Astrocyte (in vitro differentiated cells and primary cell): ENCODE results near the gene TPD52L1. TPM values are rescaled to one million over a fixed set of nuclear protein-coding genes. Genes with fewer than 3 reads are reported as not detected.

ENCODE experiments used
- DNase-seq: peaks from one replicate; pipeline ENCODE4 v3.0.0-alpha.2; 2010; ENCODE audit warnings: low read depth
- FAIRE-seq: peaks from 2 replicates; lab custom pipeline; 2011; peaks lifted over from hg19 to GRCh38; lab: Jason Lieb, UNC
- H2AFZ ChIP-seq: 2 replicates; pipeline ENCODE4 v1.6.0; 2012; ENCODE audit warnings: low read depth, low read length, inconsistent platforms
- H3K27ac ChIP-seq: 2 replicates; pipeline ENCODE4 v1.5.1; 2011; ENCODE audit warnings: low read depth, low read length, inconsistent platforms
- H3K27me3 ChIP-seq: 2 replicates; pipeline ENCODE4 v1.6.0; 2011; ENCODE audit warnings: low read length, inconsistent platforms; ENCODE audit not compliant: insufficient read depth
- H3K36me3 ChIP-seq: 2 replicates; pipeline ENCODE4 v1.5.1; 2011; ENCODE audit warnings: low read length, inconsistent platforms; ENCODE audit not compliant: insufficient read depth
- H3K4me1 ChIP-seq: 2 replicates; pipeline ENCODE4 v1.5.1; 2011; ENCODE audit warnings: low read length, inconsistent platforms; ENCODE audit not compliant: insufficient read depth
- H3K4me2 ChIP-seq: 2 replicates; pipeline ENCODE4 v1.6.0; 2012; ENCODE audit warnings: low read length, inconsistent platforms
- H3K4me3 ChIP-seq: 2 replicates; pipeline ENCODE4 v1.5.1; 2011; ENCODE audit warnings: low read depth, mild to moderate bottlenecking, low read length, inconsistent platforms; ENCODE audit not compliant: insufficient read depth
- H3K79me2 ChIP-seq: 2 replicates; pipeline ENCODE4 v1.6.0; 2012; ENCODE audit warnings: mild to moderate bottlenecking, low read length, inconsistent platforms; ENCODE audit not compliant: insufficient read depth
- H3K9ac ChIP-seq: 2 replicates; pipeline ENCODE4 v1.6.0; 2012; ENCODE audit warnings: mild to moderate bottlenecking, low read length, inconsistent platforms
- H3K9me3 ChIP-seq: 2 replicates; pipeline ENCODE4 v1.5.1; 2012; ENCODE audit warnings: low read depth, mild to moderate bottlenecking, low read length, inconsistent platforms; ENCODE audit not compliant: insufficient read depth
- H4K20me1 ChIP-seq: 2 replicates; pipeline ENCODE4 v1.6.0; 2012; ENCODE audit warnings: low read length, inconsistent platforms; ENCODE audit not compliant: insufficient read depth
- H3K27ac Mint-ChIP-seq: one replicate; pipeline ENCODE4 v1.8.0; 2021; ENCODE audit warnings: mild to moderate bottlenecking, mixed read lengths; ENCODE audit not compliant: unreplicated experiment
- H3K27me3 Mint-ChIP-seq: one replicate; pipeline ENCODE4 v1.8.0; 2021; ENCODE audit warnings: low read depth, mixed read lengths; ENCODE audit not compliant: unreplicated experiment
- H3K36me3 Mint-ChIP-seq: one replicate; pipeline ENCODE4 v1.8.0; 2021; ENCODE audit warnings: low read depth, mixed read lengths; ENCODE audit not compliant: unreplicated experiment
- H3K4me1 Mint-ChIP-seq: one replicate; pipeline ENCODE4 v1.8.0; 2021; ENCODE audit warnings: low read depth, mixed read lengths; ENCODE audit not compliant: unreplicated experiment
- H3K4me3 Mint-ChIP-seq: one replicate; pipeline ENCODE4 v1.8.0; 2021; ENCODE audit warnings: mild to moderate bottlenecking, moderate library complexity, mixed read lengths; ENCODE audit not compliant: unreplicated experiment
- H3K9me3 Mint-ChIP-seq: one replicate; pipeline ENCODE4 v1.8.0; 2021; ENCODE audit warnings: mild to moderate bottlenecking, mixed read lengths; ENCODE audit not compliant: unreplicated experiment
- EZH2 ChIP-seq: IDR thresholded peaks from 2 replicates; pipeline ENCODE4 v1.6.1; 2012; ENCODE audit warnings: mild to moderate bottlenecking, low read length, inconsistent platforms; ENCODE audit not compliant: insufficient read depth
- total RNA-seq: library from RNA; stranded (reverse); gene quantifications from 2 replicates; pipeline ENCODE4 v1.2.1, GENCODE V29; 2021
- TF ChIP-seq, protein P1 (sequence below): IDR thresholded peaks from 2 replicates; pipeline ENCODE4 v1.5.1; 2011; ENCODE audit warnings: low read depth, mild to moderate bottlenecking, inconsistent platforms, low read length, moderate library complexity; ENCODE audit not compliant: insufficient read depth

The TPD52L1 gene
- total RNA-seq, 1 donor from 2014 or later: 32.8 TPM

DNA sequence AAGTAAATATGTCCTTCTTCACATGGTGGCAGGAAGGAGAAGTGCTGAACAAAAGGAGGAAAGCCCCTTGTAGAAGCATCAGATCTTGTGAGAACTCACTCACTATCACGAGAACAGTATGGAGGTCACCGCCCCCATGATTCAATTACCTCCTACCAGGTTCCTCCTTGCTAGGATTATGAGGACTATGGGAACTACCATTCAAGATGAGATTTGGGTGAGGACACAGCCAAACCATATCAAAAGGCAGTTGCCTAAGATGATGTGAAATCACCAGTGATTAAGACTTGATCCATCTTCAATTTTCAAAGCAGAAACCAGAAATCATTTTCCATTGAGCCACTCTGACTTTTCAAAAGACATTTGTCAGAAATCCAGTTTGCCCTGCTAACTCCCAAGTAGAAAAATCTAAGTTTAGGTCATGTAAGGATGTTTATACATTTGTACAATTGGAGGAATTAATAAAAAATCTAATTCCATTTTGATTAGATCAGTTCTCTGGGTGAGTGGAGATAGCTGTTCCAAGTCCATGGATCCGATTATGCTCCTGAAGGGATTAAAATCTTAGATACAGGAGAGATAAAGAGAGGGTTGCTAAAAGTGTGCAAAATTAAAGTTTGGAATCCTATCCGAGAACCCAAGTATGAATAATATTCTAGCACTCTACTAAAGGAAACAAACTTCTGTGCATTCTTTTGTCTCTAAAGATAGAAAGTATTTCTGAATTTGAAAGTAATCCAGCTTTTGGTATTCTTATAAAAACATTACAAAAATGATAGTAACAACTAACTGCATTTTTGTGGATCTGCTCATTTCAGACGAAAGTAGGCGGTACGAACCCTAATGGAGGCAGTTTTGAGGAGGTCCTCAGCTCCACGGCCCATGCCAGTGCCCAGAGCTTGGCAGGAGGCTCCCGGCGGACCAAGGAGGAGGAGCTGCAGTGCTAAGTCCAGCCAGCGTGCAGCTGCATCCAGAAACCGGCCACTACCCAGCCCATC lies 108.7 kb downstream of the TPD52L1 start:
- H3K9me3 Mint-ChIP-seq: no peaks in the 10 kb centered on the region
- H3K4me3 Mint-ChIP-seq: no peak overlapping the region
- no peaks in the 10 kb centered on the region for H3K27me3 Mint-ChIP-seq
- H3K36me3 Mint-ChIP-seq: peaks cover 7% of the 10 kb centered on the region
- Histone ChIP-seq H3K79me2 (no peaks in the 10 kb centered on the region), H3K36me3 (no peaks in the 10 kb centered on the region), H2AFZ (peak overlapping the region; percentile 50), H3K27ac (peak overlapping the region; percentile 66), H4K20me1 (no peaks in the 10 kb centered on the region), H3K4me1 (peaks cover 9% of the 10 kb centered on the region), H3K4me3 (no peak overlapping the region), H3K9me3 (no peaks in the 10 kb centered on the region), H3K4me2 (peak overlapping the region; percentile 68), H3K27me3 (no peaks in the 10 kb centered on the region), H3K9ac (peak overlapping the region; percentile 27)
- TF ChIP-seq, protein P1, sequence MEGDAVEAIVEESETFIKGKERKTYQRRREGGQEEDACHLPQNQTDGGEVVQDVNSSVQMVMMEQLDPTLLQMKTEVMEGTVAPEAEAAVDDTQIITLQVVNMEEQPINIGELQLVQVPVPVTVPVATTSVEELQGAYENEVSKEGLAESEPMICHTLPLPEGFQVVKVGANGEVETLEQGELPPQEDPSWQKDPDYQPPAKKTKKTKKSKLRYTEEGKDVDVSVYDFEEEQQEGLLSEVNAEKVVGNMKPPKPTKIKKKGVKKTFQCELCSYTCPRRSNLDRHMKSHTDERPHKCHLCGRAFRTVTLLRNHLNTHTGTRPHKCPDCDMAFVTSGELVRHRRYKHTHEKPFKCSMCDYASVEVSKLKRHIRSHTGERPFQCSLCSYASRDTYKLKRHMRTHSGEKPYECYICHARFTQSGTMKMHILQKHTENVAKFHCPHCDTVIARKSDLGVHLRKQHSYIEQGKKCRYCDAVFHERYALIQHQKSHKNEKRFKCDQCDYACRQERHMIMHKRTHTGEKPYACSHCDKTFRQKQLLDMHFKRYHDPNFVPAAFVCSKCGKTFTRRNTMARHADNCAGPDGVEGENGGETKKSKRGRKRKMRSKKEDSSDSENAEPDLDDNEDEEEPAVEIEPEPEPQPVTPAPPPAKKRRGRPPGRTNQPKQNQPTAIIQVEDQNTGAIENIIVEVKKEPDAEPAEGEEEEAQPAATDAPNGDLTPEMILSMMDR: no peak
- TF ChIP-seq EZH2: no peak
- peaks cover 12% of the 10 kb centered on the region for H3K4me1 Mint-ChIP-seq
- FAIRE-seq (peak; percentile 43), DNase-seq (peak; percentile 79)
- no peak overlapping the region for H3K27ac Mint-ChIP-seq

DNA sequence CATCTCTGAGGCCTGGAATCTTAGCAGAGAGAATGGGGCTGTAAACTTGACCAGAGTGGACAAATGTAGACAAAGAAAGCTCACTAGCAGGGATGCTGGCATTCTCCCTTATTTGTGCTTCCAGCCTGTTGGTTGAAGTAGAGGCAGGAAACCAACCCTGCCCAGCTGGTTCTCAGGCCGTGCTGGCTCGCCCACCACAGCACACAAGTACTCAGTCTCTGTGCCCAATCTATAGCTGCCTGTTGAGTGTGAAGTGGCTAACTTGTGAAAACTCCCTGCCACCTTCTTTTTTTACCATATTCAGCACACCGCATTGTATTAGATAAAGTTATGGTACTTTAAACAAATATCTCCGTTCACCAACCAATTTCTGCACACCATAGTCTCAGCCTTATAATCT lies 110.9 kb downstream of the TPD52L1 start:
- H4K20me1 ChIP-seq: no peaks in the 10 kb centered on the region
- Mint-ChIP-seq H3K36me3 (peaks cover 7% of the 10 kb centered on the region), H3K4me1 (peaks cover 2% of the 10 kb centered on the region), H3K4me3 (no peak overlapping the region), H3K9me3 (no peaks in the 10 kb centered on the region), H3K27me3 (no peaks in the 10 kb centered on the region), H3K27ac (no peak overlapping the region)
- no peak for TF ChIP-seq EZH2
- TF ChIP-seq, protein P1: no peak
- no peak for DNase-seq
- no peaks in the 10 kb centered on the region for H3K9me3 ChIP-seq
- H3K9ac ChIP-seq: no peak overlapping the region
- no peak overlapping the region for H3K4me2 ChIP-seq
- H3K79me2 ChIP-seq: no peaks in the 10 kb centered on the region
- H3K4me1 ChIP-seq: peaks cover 4% of the 10 kb centered on the region
- FAIRE-seq: no peak
- H2AFZ ChIP-seq: no peak overlapping the region
- no peak overlapping the region for H3K27ac ChIP-seq
- H3K36me3 ChIP-seq: no peaks in the 10 kb centered on the region
- H3K27me3 ChIP-seq: no peaks in the 10 kb centered on the region
- H3K4me3 ChIP-seq: no peak overlapping the region
